Nephron (organoid): ENCODE measurements around the gene ZNF516.

Experiments
- H3K27ac Mint-ChIP-seq, 3 experiments: 2 replicates each; pipeline ENCODE4 v1.8.0; 2020; ENCODE audit warnings: mixed read lengths in 3 of 3, mild to moderate bottlenecking in 2 of 3, moderate library complexity in 1 of 3
- H3K27me3 Mint-ChIP-seq: 2 replicates; pipeline ENCODE4 v1.8.0; 2021; ENCODE audit warnings: low read depth, mild to moderate bottlenecking, moderate library complexity, mixed read lengths
- H3K36me3 Mint-ChIP-seq: 2 replicates; pipeline ENCODE4 v1.8.0; 2020; ENCODE audit warnings: low read depth, mixed read lengths
- H3K4me1 Mint-ChIP-seq: 2 replicates; pipeline ENCODE4 v1.8.0; 2020; ENCODE audit warnings: mixed read lengths
- H3K4me3 Mint-ChIP-seq, 3 experiments: 2 replicates each; pipeline ENCODE4 v1.8.0; 2020; ENCODE audit warnings: mild to moderate bottlenecking in 3 of 3, mixed read lengths in 3 of 3, moderate library complexity in 2 of 3
- H3K9me3 Mint-ChIP-seq: 2 replicates; pipeline ENCODE4 v1.8.0; 2020; ENCODE audit warnings: mixed read lengths
- TF ChIP-seq, protein P1 (sequence below), 3 experiments: fragments of 200-600 bp; sonication (generic); IDR thresholded peaks; one replicate each; pipeline ENCODE4 v1.5.0; 2021; ENCODE audit warnings: antibody characterized with exemption in 3 of 3; ENCODE audit not compliant: unreplicated experiment in 3 of 3

The ZNF516 gene

DNA sequence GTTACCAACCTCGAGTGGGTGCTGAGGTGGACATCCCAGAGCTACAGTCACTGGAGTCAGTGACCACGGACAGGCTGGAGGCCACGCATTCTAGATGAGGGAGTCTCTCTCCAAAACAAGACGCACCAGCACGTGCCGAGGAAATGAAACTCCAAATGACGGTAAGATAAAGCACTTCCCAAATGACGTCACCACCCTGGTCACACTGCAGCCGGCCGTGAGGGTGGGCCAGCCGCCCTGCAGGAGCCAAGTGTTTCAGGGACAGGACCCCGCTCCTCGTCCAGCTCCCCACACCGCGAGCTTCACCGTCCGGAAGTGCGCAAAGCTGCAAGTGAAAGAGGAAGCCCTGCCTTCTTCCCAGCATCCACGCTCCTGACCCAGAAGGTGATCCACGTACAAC, 99.4 kb downstream of the ZNF516 start:
- TF ChIP-seq, protein P1, sequence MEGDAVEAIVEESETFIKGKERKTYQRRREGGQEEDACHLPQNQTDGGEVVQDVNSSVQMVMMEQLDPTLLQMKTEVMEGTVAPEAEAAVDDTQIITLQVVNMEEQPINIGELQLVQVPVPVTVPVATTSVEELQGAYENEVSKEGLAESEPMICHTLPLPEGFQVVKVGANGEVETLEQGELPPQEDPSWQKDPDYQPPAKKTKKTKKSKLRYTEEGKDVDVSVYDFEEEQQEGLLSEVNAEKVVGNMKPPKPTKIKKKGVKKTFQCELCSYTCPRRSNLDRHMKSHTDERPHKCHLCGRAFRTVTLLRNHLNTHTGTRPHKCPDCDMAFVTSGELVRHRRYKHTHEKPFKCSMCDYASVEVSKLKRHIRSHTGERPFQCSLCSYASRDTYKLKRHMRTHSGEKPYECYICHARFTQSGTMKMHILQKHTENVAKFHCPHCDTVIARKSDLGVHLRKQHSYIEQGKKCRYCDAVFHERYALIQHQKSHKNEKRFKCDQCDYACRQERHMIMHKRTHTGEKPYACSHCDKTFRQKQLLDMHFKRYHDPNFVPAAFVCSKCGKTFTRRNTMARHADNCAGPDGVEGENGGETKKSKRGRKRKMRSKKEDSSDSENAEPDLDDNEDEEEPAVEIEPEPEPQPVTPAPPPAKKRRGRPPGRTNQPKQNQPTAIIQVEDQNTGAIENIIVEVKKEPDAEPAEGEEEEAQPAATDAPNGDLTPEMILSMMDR (IDR thresholded peaks at IDR 0.05; ENCODE audit: unreplicated experiment in 3 of 3): no peak
- H3K9me3 Mint-ChIP-seq: no peaks in the 10 kb centered on the region

DNA sequence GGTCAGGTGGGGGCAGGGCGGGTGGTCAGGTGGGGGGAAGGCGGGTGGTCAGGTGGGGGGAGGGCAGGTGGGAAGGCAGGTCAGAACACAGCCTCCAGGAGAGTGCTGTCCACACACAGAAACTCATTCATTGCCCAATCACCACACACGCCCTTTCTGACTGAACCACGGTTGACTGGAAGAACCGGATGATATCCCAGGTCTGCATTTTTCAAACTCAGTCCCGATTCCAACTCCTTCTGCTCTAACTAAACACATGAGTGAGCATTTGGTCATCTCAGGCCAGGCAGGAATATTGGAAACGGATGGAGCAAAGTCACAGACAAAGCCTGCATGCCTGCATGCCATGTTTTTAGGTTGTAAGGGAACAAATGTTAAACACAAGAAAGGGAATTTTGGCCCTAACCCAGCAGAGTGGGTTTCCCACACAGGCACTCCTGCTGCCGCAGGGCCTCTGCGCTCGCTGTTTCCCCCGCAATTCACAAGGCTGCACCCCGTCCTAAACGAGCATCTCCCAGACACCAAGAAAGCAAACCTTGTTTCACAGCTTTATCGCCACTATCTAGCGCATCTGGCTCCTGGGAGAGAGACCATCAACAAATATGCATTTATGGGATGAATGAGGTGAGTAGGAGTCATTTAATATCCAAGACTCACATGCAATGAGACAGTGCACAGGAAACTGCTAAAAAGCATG, 100.1 kb downstream of the ZNF516 start:
- peaks cover 34% of the 10 kb centered on the region for H3K36me3 Mint-ChIP-seq
- no peaks in the 10 kb centered on the region for H3K9me3 Mint-ChIP-seq
- TF ChIP-seq, protein P1 (IDR thresholded peaks at IDR 0.05; ENCODE audit: unreplicated experiment in 3 of 3): no peak
- no peaks in the 10 kb centered on the region for H3K27me3 Mint-ChIP-seq
- H3K4me1 Mint-ChIP-seq: peaks cover 32% of the 10 kb centered on the region
- no peak overlapping the region for H3K4me3 Mint-ChIP-seq
- H3K27ac Mint-ChIP-seq: peak overlapping the region in 2 of 3 experiments; percentile 62 to 66

More for the DNA sequence above, 99.4 kb downstream of the ZNF516 start:
- no peak overlapping the region for H3K4me3 Mint-ChIP-seq
- no peak overlapping the region for H3K27ac Mint-ChIP-seq
- peaks cover 29% of the 10 kb centered on the region for H3K36me3 Mint-ChIP-seq
- no peaks in the 10 kb centered on the region for H3K27me3 Mint-ChIP-seq
- peaks cover 28% of the 10 kb centered on the region for H3K4me1 Mint-ChIP-seq

DNA sequence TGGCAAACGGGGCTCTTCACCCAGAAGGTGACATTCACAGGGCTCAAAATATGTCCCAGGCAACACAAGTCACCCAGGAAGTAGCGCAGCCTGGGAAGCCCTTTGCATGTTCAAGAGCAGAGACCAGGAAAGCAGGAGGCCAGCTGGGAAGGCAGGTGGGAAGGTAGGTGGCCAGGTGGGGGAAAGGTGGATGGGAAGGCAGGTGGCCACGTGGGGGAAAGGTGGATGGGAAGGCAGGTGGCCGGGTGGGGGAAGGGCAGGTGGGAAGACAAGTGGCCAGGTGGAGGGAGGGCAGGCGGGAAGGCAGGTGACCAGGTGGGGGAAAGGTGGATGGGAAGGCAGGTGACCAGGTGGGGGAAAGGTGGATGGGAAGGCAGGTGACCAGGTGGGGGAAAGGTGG, 102.7 kb downstream of the ZNF516 start:
- peaks cover 34% of the 10 kb centered on the region for H3K4me1 Mint-ChIP-seq
- H3K9me3 Mint-ChIP-seq: no peaks in the 10 kb centered on the region
- TF ChIP-seq, protein P1 (IDR thresholded peaks at IDR 0.05; ENCODE audit: unreplicated experiment in 3 of 3): no peak
- H3K4me3 Mint-ChIP-seq: no peak overlapping the region
- no peak overlapping the region for H3K27ac Mint-ChIP-seq
- H3K36me3 Mint-ChIP-seq: peaks cover 58% of the 10 kb centered on the region
- no peaks in the 10 kb centered on the region for H3K27me3 Mint-ChIP-seq

DNA sequence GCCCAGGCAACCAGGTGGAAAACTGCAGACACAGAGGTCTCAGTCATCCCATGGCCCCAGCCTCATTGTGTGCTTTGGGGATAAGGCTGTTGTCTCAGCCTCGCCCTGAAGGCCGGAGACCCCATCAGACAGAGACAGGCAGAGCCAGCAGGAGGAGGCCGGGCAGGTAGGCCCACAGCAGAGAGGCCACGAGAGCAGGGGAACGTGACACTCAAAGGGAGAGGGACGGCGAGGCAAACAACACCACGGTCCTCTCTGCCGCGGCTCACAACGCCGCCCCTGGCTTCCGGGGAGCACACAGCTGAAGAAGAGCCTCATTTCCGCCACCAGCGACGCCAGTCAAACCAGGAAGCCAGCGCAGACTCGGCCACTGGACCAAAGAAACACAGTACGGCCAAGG, 103.3 kb downstream of the ZNF516 start:
- Mint-ChIP-seq H3K4me3 (no peak overlapping the region), H3K27ac (no peak overlapping the region), H3K36me3 (peaks cover 62% of the 10 kb centered on the region)

DNA sequence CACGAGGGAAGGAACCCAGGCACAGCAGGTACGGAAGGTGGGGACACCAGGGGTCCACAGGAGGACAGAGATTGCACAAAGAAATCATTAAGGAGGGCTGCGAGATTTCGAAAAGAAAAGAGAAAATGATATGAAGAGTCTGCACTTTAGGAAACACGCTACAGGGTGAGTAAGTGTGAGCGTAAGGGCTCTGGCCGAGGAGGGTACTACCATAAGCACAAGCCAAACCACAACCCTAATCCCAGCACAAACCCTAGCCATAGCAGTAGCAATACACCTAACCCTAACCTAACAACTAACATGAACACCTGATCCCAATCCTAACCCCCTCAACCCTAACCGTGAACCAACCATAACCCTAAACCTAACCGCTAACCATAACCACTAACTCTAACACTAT, 104.0 kb downstream of the ZNF516 start:
- Mint-ChIP-seq H3K27ac (peak overlapping the region in 1 of 3 experiments; percentile 45), H3K4me3 (no peak overlapping the region), H3K9me3 (no peaks in the 10 kb centered on the region), H3K36me3 (peaks cover 62% of the 10 kb centered on the region), H3K4me1 (peaks cover 34% of the 10 kb centered on the region), H3K27me3 (no peaks in the 10 kb centered on the region)
- TF ChIP-seq, protein P1 (IDR thresholded peaks at IDR 0.05; ENCODE audit: unreplicated experiment in 3 of 3): no peak

More for the DNA sequence above, 103.3 kb downstream of the ZNF516 start:
- H3K4me1 Mint-ChIP-seq: peaks cover 34% of the 10 kb centered on the region
- TF ChIP-seq, protein P1 (IDR thresholded peaks at IDR 0.05; ENCODE audit: unreplicated experiment in 3 of 3): no peak
- H3K27me3 Mint-ChIP-seq: no peaks in the 10 kb centered on the region
- no peaks in the 10 kb centered on the region for H3K9me3 Mint-ChIP-seq

DNA sequence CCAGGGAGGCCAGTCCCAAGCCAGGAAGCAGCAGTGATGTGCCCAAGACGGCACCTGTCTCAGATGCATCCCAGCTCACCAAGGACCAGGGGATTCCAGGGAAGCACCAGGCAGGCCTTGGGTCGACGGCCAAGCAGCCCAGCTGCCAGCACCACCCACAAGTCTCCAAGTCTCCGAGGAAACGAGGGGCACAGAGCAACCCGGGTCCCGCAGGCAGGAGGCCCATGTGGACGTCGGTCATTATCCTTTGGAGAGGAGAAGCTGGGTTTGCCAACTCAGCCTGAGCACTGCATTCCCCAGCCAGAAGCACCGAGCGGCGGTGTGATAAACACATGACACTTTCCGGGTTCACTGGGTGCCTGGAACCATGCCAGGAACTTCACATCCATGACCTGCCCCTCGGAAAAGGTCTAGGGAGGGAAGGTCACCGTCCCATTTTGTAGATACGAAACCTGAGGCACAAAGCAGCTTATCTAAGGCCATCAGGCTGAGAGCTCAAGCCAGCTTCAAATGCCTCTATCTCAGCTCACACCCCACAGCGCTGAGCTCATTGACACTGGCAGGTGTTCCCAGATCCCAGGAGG, 104.5 kb downstream of the ZNF516 start:
- Mint-ChIP-seq H3K36me3 (peaks cover 65% of the 10 kb centered on the region), H3K4me3 (no peak overlapping the region), H3K9me3 (no peaks in the 10 kb centered on the region), H3K27ac (no peak overlapping the region), H3K27me3 (no peaks in the 10 kb centered on the region), H3K4me1 (peaks cover 34% of the 10 kb centered on the region)
- TF ChIP-seq, protein P1 (IDR thresholded peaks at IDR 0.05; ENCODE audit: unreplicated experiment in 3 of 3): no peak
